ENCODE measurements around the gene HPRT1.

The HPRT1 gene

DNA sequence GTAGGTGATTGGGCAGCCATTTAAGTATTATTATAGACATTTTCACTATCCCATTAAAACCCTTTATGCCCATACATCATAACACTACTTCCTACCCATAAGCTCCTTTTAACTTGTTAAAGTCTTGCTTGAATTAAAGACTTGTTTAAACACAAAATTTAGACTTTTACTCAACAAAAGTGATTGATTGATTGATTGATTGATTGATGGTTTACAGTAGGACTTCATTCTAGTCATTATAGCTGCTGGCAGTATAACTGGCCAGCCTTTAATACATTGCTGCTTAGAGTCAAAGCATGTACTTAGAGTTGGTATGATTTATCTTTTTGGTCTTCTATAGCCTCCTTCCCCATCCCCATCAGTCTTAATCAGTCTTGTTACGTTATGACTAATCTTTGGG lies 16.3 kb downstream of the HPRT1 start:
- no peak for DNase-seq (ENCODE audit: low read depth)

DNA sequence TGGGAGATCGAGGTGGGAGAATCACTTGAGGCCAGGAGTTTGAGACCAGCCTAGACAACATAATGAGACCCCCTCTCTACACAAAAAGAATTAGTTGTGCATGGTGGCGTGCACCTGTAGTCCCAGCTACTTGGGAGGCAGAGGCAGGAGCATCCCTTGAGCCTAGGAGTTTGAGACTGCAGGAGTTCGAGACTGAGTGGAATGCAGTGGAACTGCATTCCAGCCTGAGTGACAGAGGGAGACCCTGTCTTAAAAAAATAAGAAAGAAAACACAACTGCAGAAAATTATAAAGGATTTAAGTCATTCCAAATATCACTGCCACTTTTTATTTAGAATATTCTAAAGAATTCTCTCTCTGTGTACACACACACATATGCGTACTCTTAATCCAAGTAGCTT lies 18.4 kb downstream of the HPRT1 start:
- no peak for DNase-seq (ENCODE audit: low read depth)

DNA sequence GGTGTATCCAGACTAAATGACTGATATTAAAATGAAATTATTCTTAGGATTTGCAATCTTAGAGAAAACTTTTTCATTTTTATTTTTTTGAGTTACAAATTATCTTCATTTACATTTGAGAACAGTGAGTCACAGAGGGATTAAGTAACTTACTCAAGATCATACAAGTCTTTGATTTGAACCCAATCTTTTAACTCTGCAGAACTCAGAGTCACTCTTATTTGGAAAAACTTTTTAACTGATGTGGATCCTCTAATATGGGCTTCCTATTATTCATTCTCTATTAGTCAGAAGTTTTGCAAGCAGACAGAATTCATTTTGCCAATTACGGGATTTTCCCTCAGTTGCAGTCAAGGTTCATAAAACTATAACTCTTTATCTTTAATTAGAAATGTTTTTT lies 20.1 kb downstream of the HPRT1 start:
- DNase-seq (ENCODE audit: low read depth): no peak

DNA sequence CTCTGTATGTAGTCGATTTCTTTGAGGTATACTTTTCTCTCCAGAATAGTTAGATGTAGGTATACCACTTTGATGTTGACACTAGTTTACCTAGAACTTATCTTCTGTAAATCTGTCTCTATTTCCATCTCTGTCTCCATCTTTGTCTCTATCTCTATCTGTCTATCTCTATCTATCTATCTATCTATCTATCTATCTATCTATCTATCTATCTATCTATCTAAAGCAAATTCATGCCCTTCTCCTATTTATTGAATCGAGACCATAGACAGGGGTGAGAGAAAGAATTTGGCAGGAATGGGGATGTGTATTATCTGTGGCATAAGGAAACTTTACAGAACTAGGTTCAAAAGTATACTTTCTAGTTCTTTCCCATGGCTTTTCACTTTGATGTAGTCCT lies 21.4 kb downstream of the HPRT1 start:
- no peak for DNase-seq (ENCODE audit: low read depth)

DNA sequence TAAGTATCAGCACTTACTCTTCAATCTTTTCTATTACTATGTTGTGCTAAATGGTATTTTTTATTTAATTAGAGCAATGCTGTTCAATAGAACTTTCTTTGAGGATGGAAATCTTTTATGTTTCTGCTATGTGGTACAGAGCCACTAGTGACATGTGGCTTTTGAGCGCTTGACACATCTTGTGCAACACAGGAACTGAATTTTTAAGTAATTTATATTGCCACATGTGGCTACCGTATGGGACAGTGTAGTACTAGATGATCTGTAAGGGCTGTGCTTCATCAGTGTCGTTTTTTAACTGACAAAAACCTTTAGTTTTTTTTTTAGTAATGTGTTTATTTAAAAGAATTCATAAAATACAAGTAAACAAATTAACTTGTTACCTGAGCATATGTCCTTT lies 22.4 kb downstream of the HPRT1 start:
- DNase-seq (ENCODE audit: low read depth): no peak

DNA sequence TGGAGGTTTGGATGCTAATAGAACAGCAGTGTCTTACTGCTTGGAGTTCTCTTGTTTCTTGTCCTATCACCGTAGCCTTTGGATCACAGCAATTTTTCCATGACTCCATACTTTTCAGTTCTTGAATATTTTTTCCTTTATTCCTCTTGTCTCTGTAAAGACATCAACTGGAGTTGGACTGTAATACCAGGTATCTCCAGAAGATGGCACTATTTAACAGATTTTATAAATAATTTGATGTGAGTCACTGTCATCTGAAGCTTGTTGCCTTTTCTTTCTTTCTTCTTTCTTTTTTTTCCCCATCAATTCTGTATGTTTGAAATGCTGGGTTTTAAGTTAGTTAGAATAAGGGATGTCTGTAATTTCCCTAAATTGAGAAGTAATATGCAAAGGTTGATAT lies 24.1 kb downstream of the HPRT1 start:
- no peak for DNase-seq (ENCODE audit: low read depth)

DNA sequence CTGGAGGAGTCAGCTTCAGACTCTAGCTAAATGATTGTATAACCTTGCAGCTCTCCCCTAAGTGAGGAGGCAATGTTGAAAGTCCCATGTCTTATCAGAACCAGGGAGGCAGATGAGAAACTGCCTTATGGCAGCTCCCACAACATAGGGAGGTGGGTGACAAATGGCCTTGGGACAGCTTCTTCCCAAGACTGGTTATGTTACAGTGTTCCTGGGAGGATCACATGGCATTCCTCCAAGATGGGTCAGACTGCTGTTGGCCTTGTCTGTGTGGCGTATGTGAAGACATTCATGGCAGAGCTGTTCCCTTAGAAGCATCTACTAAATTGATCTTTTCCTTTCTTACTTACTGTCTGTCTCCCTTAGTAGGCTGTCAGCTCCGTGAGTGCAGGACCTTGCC lies 42.0 kb downstream of the HPRT1 start:
- no peak for DNase-seq (ENCODE audit: low read depth)

DNA sequence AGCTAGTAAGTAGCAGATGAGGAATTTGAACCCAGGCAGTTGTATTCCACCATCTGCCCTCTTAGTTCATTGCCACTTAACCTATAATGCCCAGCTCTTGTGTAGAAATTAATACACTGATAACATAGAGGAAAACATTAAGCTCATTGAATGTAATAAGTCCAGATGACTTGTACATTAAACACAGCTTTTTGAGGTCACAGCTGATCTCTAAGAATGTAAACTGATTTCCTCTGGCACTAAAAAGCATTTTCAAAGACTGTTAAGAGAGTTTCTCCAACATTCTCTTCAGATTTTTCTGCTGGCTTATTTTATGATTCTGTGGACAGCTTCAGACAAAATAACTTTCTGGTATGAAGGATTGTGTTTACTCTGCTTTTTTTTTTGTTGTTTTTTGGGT lies 42.7 kb downstream of the HPRT1 start:
- no peak for DNase-seq (ENCODE audit: low read depth)

DNA sequence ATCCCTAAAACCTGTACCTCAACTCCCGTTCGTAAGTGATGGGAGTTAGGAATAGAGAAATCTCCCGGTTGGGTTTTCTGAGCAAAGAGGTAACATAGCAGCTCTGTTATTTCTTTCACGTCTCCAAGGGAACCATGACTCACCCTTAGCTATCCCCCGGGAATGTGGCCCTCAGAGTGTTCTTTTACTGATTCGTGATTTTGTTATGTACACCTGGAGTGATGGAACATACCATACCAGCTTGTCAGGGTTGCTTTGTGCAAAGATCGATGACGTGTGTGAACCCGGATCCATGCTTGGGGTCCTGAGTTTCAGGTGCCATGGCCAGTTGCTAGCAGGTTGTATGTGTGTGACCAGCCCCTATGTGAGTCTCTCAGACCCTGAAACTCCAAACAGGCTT lies 52.6 kb downstream of the HPRT1 start:
- no peak for DNase-seq (ENCODE audit: low read depth)

DNA sequence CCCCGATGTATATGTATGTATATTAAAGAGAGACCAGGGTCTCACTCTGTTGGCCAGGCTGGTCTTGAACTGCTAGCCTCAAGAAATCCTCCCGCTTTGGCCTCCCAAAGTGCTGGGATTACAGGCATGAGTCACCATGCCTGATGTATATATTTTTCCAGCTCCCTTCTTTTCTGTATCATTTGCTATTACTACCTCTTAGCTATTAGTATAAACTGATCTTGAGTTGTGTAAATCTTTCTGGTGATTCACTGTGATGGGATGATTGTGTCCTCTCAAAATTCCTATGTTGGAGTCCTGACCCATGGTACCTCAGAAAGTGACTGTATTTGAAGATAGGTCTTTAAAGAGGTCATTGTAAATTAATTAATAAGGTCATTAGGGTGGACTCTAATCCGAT lies 53.1 kb downstream of the HPRT1 start:
- no peak for DNase-seq (ENCODE audit: low read depth)

DNA sequence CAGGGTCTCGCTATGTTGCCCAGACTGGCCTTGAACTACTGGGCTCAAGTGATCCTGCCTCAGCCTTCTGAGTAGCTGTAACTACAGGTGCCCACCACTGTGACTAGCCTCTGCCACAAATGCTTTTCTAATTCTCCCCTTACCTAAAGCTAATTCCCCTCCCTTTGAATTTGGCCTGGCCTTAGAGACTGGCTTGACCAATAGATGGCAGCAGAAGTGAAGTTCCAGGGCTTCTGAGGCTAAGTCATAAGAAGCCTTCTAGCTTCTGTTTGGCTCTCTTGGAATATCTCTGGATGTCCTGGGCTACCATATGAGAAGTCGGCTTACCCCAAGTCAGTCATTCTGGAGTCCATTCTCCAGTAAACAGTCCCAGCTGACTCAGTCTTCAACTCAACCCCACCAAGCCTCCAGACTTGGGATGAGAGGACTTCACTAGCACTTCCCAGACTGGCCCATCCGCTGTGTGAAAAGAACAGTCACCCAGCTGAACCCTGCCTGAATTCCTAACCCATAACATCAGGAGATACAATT lies 61.0 kb downstream of the HPRT1 start:
- no peak for DNase-seq (ENCODE audit: low read depth)

DNA sequence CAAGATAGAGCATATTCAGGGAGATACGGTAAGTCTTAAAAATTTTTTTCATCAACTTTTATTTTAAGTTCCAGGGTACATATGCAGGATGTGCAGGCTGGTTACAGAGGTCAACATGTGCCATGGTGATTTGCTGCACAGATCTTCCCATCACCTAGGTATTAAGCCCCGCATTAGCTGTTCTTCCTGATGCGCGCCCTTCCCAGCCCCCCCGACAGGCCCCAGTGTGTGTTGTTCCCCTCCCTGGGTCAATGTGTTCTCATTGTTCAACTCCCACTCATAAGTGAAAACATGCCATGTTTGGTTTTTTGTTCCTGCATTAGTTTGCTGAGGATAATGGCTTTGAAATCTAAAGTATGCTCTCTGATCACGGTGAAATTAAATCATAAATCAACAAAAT lies 64.2 kb downstream of the HPRT1 start:
- no peak for DNase-seq (ENCODE audit: low read depth)

DNA sequence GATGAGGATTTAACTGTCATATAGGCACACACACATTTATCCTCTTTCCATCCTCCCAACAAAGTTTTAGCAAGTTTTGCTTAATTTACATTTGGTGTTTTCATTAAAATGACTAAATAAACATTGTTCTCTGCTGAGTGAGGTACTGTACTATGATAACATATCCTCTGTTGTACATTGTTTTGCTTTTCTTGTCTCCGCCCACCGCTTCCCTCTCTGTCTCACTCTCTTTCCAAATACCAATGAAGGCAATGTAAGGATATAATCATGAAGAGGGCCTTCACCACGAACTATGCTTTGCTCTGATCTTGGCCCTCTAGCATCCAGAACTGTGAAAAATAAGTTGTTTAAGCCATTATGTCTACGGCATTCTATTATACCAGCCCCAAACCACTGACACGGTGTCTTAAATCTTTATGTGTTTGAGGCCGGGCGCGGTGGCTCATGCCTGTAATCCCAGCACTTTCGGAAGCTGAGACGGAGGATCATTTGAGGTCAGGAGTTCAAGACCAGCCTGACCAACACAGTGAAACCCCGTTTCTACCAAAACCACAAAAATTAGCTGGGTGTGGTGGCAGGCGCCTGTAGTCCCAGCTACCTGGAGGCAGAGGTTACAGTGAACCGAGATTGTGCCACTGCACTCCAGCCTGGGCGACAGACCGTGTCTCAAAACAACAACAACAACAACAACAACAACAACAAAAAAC lies 65.3 kb downstream of the HPRT1 start:
- DNase-seq (ENCODE audit: low read depth): no peak

DNA sequence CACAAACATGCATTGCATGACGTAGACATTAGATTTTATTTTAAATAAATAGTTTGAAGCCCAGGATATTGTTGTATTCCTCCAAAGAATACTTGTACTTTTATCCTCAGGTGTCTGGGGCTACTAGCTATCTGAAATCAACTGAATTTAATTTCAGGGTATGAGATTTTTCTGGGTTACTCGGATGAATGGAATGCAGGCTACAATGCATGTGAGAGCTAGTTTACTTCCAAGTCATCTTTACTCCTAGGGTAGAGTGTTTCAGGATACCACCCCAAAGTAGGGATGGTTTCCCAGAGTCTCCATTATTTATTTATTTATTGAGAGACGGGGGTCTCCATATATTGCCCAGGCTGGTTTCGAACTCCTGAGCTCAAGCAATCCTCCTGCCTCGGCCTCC lies 66.4 kb downstream of the HPRT1 start:
- DNase-seq (ENCODE audit: low read depth): no peak

DNA sequence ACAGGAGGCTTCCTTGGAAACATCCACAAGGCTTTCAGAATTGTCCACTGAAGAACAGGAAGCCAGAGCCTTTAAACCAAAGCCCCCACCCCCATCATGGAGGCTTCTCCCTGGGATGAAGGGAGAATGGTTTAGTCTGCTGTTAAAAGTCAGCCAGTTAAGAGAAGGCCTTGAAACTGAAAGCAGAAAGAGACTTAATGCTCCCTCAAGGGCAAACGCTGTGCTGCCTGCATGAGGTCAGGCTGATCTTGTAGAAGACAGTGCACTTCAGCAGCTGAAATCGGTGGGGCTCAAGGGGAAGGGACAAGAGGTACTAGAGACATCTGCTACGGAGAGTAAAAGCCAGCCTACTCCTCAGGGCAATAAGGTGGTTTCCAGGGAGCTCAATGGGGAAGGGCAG lies 69.0 kb downstream of the HPRT1 start:
- no peak for DNase-seq (ENCODE audit: low read depth)

DNA sequence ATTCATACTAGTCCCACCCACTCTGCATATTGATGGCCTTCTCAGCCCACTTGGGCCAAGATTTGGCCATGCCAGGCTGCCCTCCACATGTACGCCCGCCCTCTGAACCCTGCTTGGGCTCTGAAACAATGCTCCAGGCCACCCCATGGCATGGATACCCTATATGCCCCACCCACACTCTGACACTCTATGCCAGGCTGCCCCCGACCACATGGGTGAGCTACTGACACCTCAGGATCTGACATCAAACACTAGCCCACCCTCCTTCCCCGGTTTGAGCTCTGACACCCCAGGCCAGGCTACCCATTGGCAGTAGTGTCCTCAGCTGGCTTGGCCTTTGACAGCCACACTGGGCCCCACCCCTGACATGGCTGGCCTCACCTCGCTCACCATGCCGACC lies 69.5 kb downstream of the HPRT1 start:
- DNase-seq (ENCODE audit: low read depth): no peak

DNA sequence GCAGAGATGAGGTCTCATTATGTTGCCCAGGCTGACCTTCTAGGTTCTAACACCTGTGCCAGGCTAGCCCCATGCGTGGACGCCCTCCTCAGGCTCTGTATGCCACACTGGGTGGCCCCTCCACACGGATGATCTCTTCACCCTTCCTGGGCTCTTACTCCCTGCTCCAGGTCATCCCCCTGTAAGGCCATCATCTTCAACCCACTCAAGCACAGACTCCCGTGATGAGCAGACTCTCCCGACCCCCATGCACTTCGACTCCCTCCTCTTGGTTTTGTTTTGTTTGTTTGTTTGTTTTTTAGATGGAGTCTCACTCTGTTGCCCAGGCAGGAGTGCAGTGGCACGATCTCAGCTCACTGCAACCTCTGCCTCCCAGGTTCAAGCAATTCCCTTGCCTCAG lies 70.9 kb downstream of the HPRT1 start:
- no peak for DNase-seq (ENCODE audit: low read depth)

DNA sequence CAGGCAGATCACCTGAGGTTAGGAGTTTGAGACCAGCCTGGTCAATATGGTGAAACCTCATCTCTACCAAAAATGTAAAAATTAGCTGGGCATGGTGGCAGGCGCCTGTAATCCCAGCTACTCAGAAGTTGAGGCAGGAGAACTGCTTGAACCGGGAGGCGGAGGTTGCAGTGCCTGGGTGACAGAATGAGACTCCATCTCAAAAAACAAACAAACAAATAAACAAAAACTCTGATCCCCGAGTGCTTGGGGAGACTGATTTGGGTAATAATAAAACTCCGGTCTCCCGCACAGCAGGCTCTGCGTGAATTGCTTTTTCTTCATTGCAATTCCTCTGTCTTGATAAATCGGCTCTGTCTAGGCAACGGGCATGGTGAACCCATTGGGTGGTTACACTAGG lies 73.4 kb downstream of the HPRT1 start:
- DNase-seq (ENCODE audit: low read depth): no peak

DNA sequence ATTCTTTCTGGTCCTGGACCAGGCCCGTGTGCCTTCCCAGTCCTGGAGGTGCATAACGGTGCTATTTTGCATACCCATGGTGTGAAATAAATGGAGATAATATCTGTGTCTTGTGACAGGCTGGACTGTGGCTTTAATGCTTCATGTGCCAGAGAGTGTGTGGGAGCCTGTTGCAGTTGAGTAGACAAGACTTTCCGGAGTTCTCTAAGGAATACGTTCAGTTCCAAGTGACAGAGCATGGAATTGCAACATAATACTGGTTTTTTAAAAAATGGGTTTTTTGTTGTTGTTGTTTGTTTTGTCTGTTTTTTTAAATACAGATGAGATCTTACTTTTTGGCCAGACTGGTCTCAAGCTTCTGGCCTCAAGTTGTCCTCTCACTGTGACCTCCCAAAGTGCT lies 74.0 kb downstream of the HPRT1 start:
- DNase-seq (ENCODE audit: low read depth): no peak

DNA sequence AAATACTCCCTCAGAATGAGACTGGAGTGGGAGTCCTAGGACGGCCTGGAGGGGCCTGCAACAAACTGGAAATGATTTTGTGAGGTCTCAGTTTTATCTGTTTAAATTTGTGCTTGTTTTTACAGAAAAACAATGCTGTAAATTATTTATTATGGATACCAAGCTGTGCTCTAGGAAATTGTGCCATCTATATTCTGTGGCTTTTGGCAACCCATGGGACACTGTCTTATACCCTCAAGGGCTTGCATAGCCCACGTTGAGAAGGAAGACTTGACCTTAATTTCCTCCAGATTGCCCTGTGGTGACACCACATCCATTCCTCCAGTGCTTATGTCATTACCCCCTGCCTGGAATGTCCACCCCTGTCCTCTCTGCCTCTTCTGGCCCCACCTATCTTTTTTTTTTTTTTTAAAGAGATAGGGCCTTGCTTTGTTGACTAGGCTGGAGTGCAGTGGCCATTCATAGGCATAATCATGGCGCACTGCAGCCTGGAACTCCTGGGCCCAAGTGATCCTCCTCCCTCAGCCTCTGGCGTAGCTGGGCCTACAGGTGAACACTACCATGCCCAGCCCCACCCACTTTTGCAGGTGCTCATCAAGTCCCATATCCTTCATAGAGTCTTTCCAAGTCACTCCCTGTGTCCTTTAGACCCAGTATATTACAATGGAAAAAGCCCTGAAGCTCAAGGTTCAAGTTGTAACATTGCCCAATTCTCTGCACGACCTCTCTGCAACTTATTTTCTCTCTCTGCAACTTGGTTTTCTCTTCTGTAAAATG lies 77.4 kb downstream of the HPRT1 start:
- no peak for DNase-seq (ENCODE audit: low read depth)

DNA sequence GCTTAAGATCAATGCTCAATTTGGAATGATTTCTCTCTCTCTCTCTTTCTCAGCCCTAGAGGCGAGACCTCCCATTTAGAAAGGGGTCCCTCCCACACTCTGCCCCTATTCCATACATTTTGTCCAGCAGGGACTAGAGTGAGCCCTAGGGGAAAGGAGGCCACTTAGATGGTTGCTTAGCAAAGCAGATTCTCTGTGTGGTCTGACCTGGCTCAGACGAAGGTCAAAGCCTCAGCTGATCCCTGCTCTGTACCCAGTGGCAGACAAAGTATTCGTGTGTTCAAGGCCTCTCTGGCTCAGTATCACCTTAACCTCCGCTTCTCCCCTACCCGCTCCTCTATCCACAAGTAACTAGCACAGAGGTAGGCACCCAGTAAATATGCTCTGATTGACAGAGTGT lies 78.4 kb downstream of the HPRT1 start:
- DNase-seq (ENCODE audit: low read depth): no peak

DNA sequence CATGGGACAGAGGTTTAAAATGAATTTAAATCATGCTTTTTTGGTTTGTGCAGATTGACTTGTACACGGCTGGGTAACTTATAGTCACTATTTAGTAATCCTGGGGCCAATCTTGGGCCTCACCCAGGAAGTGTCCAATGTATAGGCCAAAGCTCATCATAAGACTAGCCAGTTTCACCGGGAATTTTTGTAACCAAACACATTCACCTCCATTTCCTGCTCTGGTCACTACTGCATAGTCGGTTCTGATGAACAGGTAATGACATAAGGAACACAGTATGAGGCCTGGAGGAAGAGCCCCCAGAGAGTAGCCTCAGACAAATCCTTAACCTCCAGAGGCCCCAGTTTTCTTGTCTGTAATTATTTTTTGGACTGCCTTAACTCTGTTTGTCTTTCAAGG lies 81.9 kb downstream of the HPRT1 start:
- no peak for DNase-seq (ENCODE audit: low read depth)

DNA sequence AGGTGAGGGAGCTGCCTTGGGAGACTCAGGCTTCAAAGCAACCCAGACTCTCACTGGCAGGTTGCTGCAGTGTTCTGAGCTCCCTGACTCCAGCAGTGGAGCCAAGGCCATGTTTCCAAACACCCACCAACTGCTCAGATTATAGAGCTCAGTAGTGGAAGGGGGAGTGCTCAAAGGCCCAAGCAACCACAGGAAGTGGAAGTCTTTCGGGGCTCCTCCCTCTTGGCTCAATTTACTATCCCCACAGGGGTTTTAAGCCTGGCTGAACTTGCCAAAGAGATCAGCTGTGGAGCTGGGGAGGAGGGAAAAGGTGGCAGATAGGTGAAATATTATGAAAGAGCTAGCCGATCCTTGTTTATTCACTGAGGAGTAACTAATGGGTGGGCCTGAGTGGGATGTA lies 82.5 kb downstream of the HPRT1 start:
- DNase-seq (ENCODE audit: low read depth): no peak

DNA sequence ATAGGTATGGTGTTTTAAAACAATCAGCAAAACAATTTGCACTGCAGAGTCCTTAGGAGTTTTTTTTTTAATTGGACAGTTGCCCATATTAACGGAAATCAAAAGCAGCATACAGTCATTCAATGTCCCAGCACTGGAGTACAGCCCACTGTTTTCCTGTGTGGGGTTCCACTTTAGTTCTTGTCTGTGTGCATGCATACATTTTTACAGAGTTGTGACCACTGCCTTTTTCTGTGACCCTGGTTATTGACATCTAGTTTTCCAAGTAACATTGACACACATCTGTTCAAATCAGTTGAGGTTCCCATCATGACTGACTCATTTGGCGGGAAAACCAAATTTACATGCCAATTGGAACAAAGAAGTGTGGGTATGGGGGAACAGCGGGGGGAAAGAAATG lies 83.3 kb downstream of the HPRT1 start:
- no peak for DNase-seq (ENCODE audit: low read depth)

All from stimulated activated CD8-positive, alpha-beta memory T cell treated with anti-CD3 and anti-CD28 coated beads, Interleukin-12 subunit alpha, Interleukin-12 subunit beta, amount 100 ng/mL, for 1 hour (primary cell).